RWPE1 (cell line): Measurements from ENCODE around the gene CFAP97.
"Not testable (repeated sequence)": the region's sequence is repeated elsewhere in the genome, so short reads cannot be mapped to it uniquely, and the experiment has no call there.

Source experiments
- CTCF ChIA-PET: fragments of 350-600 bp; sonication (Branson Sonifier 250); formaldehyde crosslinking; extraction: SDS; loops from one replicate; lab custom pipeline; 2021; lab: Yijun Ruan, JAX
- POLR2A ChIA-PET: fragments of 400-600 bp; formaldehyde crosslinking; extraction: SDS; loops from one replicate; lab custom pipeline; 2020; ENCODE audit warnings: antibody characterized with exemption; ENCODE audit not compliant: low non-redundant PET; lab: Yijun Ruan, JAX
- DNase-seq: peaks from one replicate; pipeline ENCODE4 v3.0.0; 2012; ENCODE audit warnings: low spot score
- H3K27ac ChIP-seq: fragments of 450-650 bp; 2 replicates; pipeline ENCODE4 v1.5.1; 2017
- CTCF ChIP-seq: fragments of 450-650 bp; conservative IDR thresholded peaks from 2 replicates; pipeline ENCODE4 v1.5.1; 2017; ENCODE audit warnings: low read depth, mild to moderate bottlenecking

CFAP97 gene

GRCh38 chr4:185243879-185244278 is 40.1 kb upstream of the CFAP97 start:
- ChIA-PET CTCF (no interaction called here), POLR2A (no interaction called here)
- no peak for DNase-seq
- no peak overlapping the region for H3K27ac ChIP-seq
- TF ChIP-seq CTCF: no peak

- DNase-seq: no peak
- POLR2A ChIA-PET: no interaction called here
- no peak overlapping the region for H3K27ac ChIP-seq
- CTCF ChIA-PET: no interaction called here
- no peak for TF ChIP-seq CTCF
Measured at GRCh38 chr4:185242749-185243533, 39.1 kb upstream of the CFAP97 start.

- CTCF ChIA-PET, POLR2A ChIA-PET, DNase-seq, H3K27ac ChIP-seq: not testable (repeated sequence)
Measured at GRCh38 chr4:185240486-185240885, 36.7 kb upstream of the CFAP97 start.

- ChIA-PET POLR2A (no interaction called here), CTCF (interaction anchor here (0.6 kb wide), 1 partner anchor 1801 kb away, joined by 3 read pairs; no protein-coding TSS in a partner anchor)
- no peak for DNase-seq
- H3K27ac ChIP-seq: no peak overlapping the region
- no peak for TF ChIP-seq CTCF
Measured at GRCh38 chr4:185238750-185239149, 35.0 kb upstream of the CFAP97 start.

- no peak for DNase-seq
- H3K27ac ChIP-seq: no peak overlapping the region
- CTCF ChIA-PET: no interaction called here
- POLR2A ChIA-PET: no interaction called here
- TF ChIP-seq CTCF: no peak
Measured at GRCh38 chr4:185238215-185238681, 34.4 kb upstream of the CFAP97 start.

- CTCF ChIA-PET: interaction anchor here (0.7 kb wide), 1 partner anchor 21 kb away, joined by 3 read pairs; no protein-coding TSS in a partner anchor
- POLR2A ChIA-PET: no interaction called here
- no peak for DNase-seq
- no peak for TF ChIP-seq CTCF
- H3K27ac ChIP-seq: no peak overlapping the region
Measured at GRCh38 chr4:185237175-185237574, 33.4 kb upstream of the CFAP97 start.

GRCh38 chr4:185235843-185236503 is 32.2 kb upstream of the CFAP97 start:
- TF ChIP-seq CTCF: no peak
- POLR2A ChIA-PET: no interaction called here
- no peak for DNase-seq
- CTCF ChIA-PET: no interaction called here
- no peak overlapping the region for H3K27ac ChIP-seq
